ENCODE results near the gene CST1.

GRCh38 chr20:23795526-23795925 is 44.8 kb upstream of the CST1 start:
- TF ChIP-seq, protein P1, sequence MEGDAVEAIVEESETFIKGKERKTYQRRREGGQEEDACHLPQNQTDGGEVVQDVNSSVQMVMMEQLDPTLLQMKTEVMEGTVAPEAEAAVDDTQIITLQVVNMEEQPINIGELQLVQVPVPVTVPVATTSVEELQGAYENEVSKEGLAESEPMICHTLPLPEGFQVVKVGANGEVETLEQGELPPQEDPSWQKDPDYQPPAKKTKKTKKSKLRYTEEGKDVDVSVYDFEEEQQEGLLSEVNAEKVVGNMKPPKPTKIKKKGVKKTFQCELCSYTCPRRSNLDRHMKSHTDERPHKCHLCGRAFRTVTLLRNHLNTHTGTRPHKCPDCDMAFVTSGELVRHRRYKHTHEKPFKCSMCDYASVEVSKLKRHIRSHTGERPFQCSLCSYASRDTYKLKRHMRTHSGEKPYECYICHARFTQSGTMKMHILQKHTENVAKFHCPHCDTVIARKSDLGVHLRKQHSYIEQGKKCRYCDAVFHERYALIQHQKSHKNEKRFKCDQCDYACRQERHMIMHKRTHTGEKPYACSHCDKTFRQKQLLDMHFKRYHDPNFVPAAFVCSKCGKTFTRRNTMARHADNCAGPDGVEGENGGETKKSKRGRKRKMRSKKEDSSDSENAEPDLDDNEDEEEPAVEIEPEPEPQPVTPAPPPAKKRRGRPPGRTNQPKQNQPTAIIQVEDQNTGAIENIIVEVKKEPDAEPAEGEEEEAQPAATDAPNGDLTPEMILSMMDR (IDR thresholded peaks at IDR 0.05): no peak
- TF ChIP-seq POLR2A (IDR thresholded peaks at IDR 0.05): no peak
